HepG2 (cell line): ENCODE results near the gene AGAP1. TPM values are rescaled to one million over a fixed set of nuclear protein-coding genes. Genes with fewer than 3 reads are reported as not detected.

Experiments used
- ATAC-seq: fragments of 200-7000 bp; cut with Tn5 transposase; 3 replicates; pipeline ENCODE4 v1.9.1; 2020; ENCODE audit warnings: mild to moderate bottlenecking, moderate library complexity
- BruUV-seq: library from RNA; stranded (reverse); fragments of 400-500 nt; replicated peaks from 2 replicates; lab custom pipeline; 2021; lab: Mats Ljungman, UMichigan
- CTCF ChIA-PET: fragments of 300-600 bp; formaldehyde crosslinking; extraction: SDS; loops from one replicate; lab custom pipeline; 2021; ENCODE audit warnings: low total read pairs, inconsistent platforms, low intra/inter-chr PET ratio; lab: Yijun Ruan, JAX
- POLR2A ChIA-PET: fragments of 350-600 bp; sonication (Branson Sonifier 250); formaldehyde crosslinking; loops from one replicate; lab custom pipeline; 2020; ENCODE audit warnings: antibody characterized with exemption, inconsistent platforms; lab: Yijun Ruan, JAX
- DNase-seq: peaks from one replicate; pipeline ENCODE4 v3.0.0-alpha.2; 2015; ENCODE audit warnings: low spot score
- FAIRE-seq: peaks from 3 replicates; lab custom pipeline; 2011; peaks lifted over from hg19 to GRCh38; lab: Jason Lieb, UNC
- H2AFZ ChIP-seq: one replicate; pipeline ENCODE4 v1.6.1; 2011; ENCODE audit warnings: low read length, inconsistent platforms
- H3K27ac ChIP-seq: fragments of 300-600 bp; 3 replicates; pipeline ENCODE4 v1.8.0; 2011; ENCODE audit warnings: mixed run types, mild to moderate bottlenecking, mixed read lengths, low read length, inconsistent platforms; ENCODE audit not compliant: insufficient read depth; ENCODE audit errors: extremely low read length
- H3K27me3 ChIP-seq, 2 experiments: fragments of 200-600 bp in 1 of 2; 2 replicates in 1 of 2; 3 replicates in 1 of 2; pipeline versions ENCODE4 v1.6.0 to v1.8.0; 2011; ENCODE audit warnings: low read length in 2 of 2, mild to moderate bottlenecking in 2 of 2, moderate library complexity in 2 of 2, inconsistent platforms in 1 of 2; ENCODE audit not compliant: insufficient read depth in 2 of 2, control insufficient read depth in 1 of 2
- H3K36me3 ChIP-seq, 2 experiments: fragments of 200-600 bp in 1 of 2; replicated peaks in 1 of 2; 2 replicates in 1 of 2; 3 replicates in 1 of 2; pipeline versions ENCODE4 v1.5.1 to v1.8.0; 2011; ENCODE audit warnings: low read length in 2 of 2, inconsistent platforms in 1 of 2; ENCODE audit not compliant: insufficient read depth in 2 of 2, control insufficient read depth in 1 of 2
- H3K4me1 ChIP-seq: 2 replicates; pipeline ENCODE4 v1.5.1; 2012; ENCODE audit warnings: low read length, inconsistent platforms; ENCODE audit not compliant: insufficient read depth
- H3K4me2 ChIP-seq: 2 replicates; pipeline ENCODE4 v1.6.0; 2011; ENCODE audit warnings: low read depth, low read length, inconsistent platforms
- H3K4me3 ChIP-seq, 3 experiments: fragments of 200-600 bp in 1 of 3; sonication (generic), shearing (Covaris generic) in 1 of 3; replicated peaks in 1 of 3; 2 replicates each; pipeline ENCODE4 v1.5.1; 2011 to 2016; ENCODE audit warnings: low read length in 3 of 3, inconsistent platforms in 2 of 3, low read depth in 2 of 3, mild to moderate bottlenecking in 2 of 3, control low read depth in 1 of 3, mixed read lengths in 1 of 3; ENCODE audit not compliant: insufficient read depth in 1 of 3
- H3K79me2 ChIP-seq: one replicate; pipeline ENCODE4 v1.6.1; 2011; ENCODE audit warnings: low read length, inconsistent platforms; ENCODE audit not compliant: insufficient read depth
- H3K9ac ChIP-seq: 2 replicates; pipeline ENCODE4 v1.6.0; 2011; ENCODE audit warnings: mild to moderate bottlenecking, low read depth, low read length, inconsistent platforms; ENCODE audit not compliant: insufficient read depth
- H3K9me3 ChIP-seq: 2 replicates; pipeline ENCODE4 v1.5.1; 2012; ENCODE audit warnings: mild to moderate bottlenecking, low read length
- H4K20me1 ChIP-seq: 2 replicates; pipeline ENCODE4 v1.6.0; 2011; ENCODE audit warnings: inconsistent platforms, mild to moderate bottlenecking, low read length, moderate library complexity; ENCODE audit not compliant: insufficient read depth
- ARHGAP35 ChIP-seq: sonication (generic); formaldehyde crosslinking; IDR thresholded peaks from 2 replicates; pipeline ENCODE4 v1.9.0; 2022; ENCODE audit warnings: mild to moderate bottlenecking, inconsistent platforms, moderate library complexity, missing genetic modification reagents, borderline replicate concordance
- ATF1 ChIP-seq: IDR thresholded peaks from 2 replicates; pipeline ENCODE4 v1.6.1; 2016; ENCODE audit warnings: mild to moderate bottlenecking, control low read depth
- ELF4 ChIP-seq: sonication (generic); formaldehyde crosslinking; IDR thresholded peaks from 2 replicates; pipeline ENCODE4 v1.5.0; 2020; ENCODE audit warnings: missing genetic modification reagents, mild to moderate bottlenecking, moderate library complexity, borderline replicate concordance
- EZH2 ChIP-seq: conservative IDR thresholded peaks from 2 replicates; pipeline ENCODE4 v1.6.1; 2012; ENCODE audit warnings: mild to moderate bottlenecking, low read depth, low read length, moderate library complexity
- FIP1L1 ChIP-seq: fragments of 200-400 bp; formaldehyde crosslinking; IDR thresholded peaks from 2 replicates; pipeline ENCODE4 v1.6.1; 2018; ENCODE audit warnings: low read depth, mild to moderate bottlenecking, low read length, moderate library complexity, borderline replicate concordance; ENCODE audit not compliant: insufficient read depth
- HDAC6 ChIP-seq: fragments of 200-600 bp; sonication (generic); IDR thresholded peaks from 2 replicates; pipeline ENCODE4 v1.7.0; 2017; ENCODE audit warnings: mild to moderate bottlenecking, antibody characterized with exemption, low read length, low read depth
- MBD4 ChIP-seq: IDR thresholded peaks from 2 replicates; pipeline ENCODE4 v1.6.1; 2012; ENCODE audit warnings: low read length, inconsistent platforms, borderline replicate concordance
- PITX1 ChIP-seq: sonication (generic); formaldehyde crosslinking; IDR thresholded peaks from 2 replicates; pipeline ENCODE4 v1.5.1; 2020; ENCODE audit warnings: mild to moderate bottlenecking, missing genetic modification reagents
- PRMT3 ChIP-seq: sonication (generic); formaldehyde crosslinking; IDR thresholded peaks from 2 replicates; pipeline ENCODE4 v1.8.1; 2022; ENCODE audit warnings: low read depth, mild to moderate bottlenecking, moderate library complexity, missing genetic modification reagents, borderline replicate concordance
- RELA ChIP-seq: sonication (generic); formaldehyde crosslinking; IDR thresholded peaks from 2 replicates; pipeline ENCODE4 v1.4.0; 2020; ENCODE audit warnings: missing genetic modification reagents
- TSC22D2 ChIP-seq: sonication (generic); formaldehyde crosslinking; IDR thresholded peaks from 2 replicates; pipeline ENCODE4 v1.5.1; 2020; ENCODE audit warnings: missing genetic modification reagents, mild to moderate bottlenecking, borderline replicate concordance
- ZNF230 ChIP-seq: sonication (generic); formaldehyde crosslinking; IDR thresholded peaks from 2 replicates; pipeline ENCODE4 v1.4.0; 2020; ENCODE audit warnings: mild to moderate bottlenecking, missing genetic modification reagents
- ZNF260 ChIP-seq: sonication (generic); formaldehyde crosslinking; IDR thresholded peaks from 2 replicates; pipeline ENCODE4 v1.4.0; 2020; ENCODE audit warnings: missing genetic modification reagents, low read depth, mild to moderate bottlenecking, borderline replicate concordance
- ZNF30 ChIP-seq: sonication (generic); formaldehyde crosslinking; IDR thresholded peaks from 2 replicates; pipeline ENCODE4 v1.5.0; 2020; ENCODE audit warnings: mild to moderate bottlenecking, missing genetic modification reagents
- ZNF782 ChIP-seq: sonication (generic); formaldehyde crosslinking; IDR thresholded peaks from 2 replicates; pipeline ENCODE4 v1.4.0; 2020; ENCODE audit warnings: missing genetic modification reagents, mild to moderate bottlenecking, borderline replicate concordance
- whole genome bisulfite sequencing: methylation state at CpG from one replicate; pipeline ENCODE4 v1.1.6; 2017; ENCODE audit warnings: low lambda C conversion rate; 5-methylcytosine and 5-hydroxymethylcytosine counted together
- in situ Hi-C: cut with HindIII; loops from 2 replicates; pipeline ENCODE4 v1.10.0; 2017; ENCODE audit warnings: low pct_unique_long_range_greater_than_20kb; ENCODE audit not compliant: extremely low pct_ligation_motif_present
- intact Hi-C: fragments of 100-400 bp; cut with micrococcal nuclease; formaldehyde crosslinking; loops from one replicate; pipeline ENCODE4 v1.10.0; 2022; ENCODE audit not compliant: unreplicated experiment
- polyA plus RNA-seq, 8 experiments: library from polyadenylated mRNA; depleted of rRNA in 3 of 8; stranded (reverse) in 7 of 8; unstranded in 1 of 8; fragments of >200 nt; fragmentation: Illumina TruSeq in 4 of 8; extraction: Trizol in 4 of 8; gene quantifications; 2 replicates each; pipeline versions ENCODE4 v1.2.1 to v1.2.3, GENCODE V29; 2011 to 2016; ENCODE audit warnings: low read depth in 4 of 8, missing spikeins in 1 of 8, mixed read lengths in 1 of 8; ENCODE audit not compliant: insufficient read depth in 1 of 8
- total RNA-seq, 5 experiments: library from RNA; depleted of rRNA; stranded (reverse); fragments of >200 nt; fragmentation: Illumina TruSeq; extraction: Trizol; gene quantifications; 2 replicates each; pipeline ENCODE4 v1.2.3, GENCODE V29; 2016; ENCODE audit warnings: low read depth in 1 of 5
- TF ChIP-seq, protein P1 (sequence below): IDR thresholded peaks from 2 replicates; pipeline ENCODE4 v1.6.1; 2016; ENCODE audit warnings: mild to moderate bottlenecking
- TF ChIP-seq, protein P2 (sequence below): sonication (generic); formaldehyde crosslinking; IDR thresholded peaks from 2 replicates; pipeline ENCODE4 v1.4.0; 2020; ENCODE audit warnings: low read depth, mild to moderate bottlenecking, missing genetic modification reagents

Gene AGAP1
- total and polyA plus RNA-seq, 2 of the 13 experiments (the other 11 are each of a cell fraction or from before 2014, with no cell fraction given) = 21.2 to 32.7 TPM

DNA sequence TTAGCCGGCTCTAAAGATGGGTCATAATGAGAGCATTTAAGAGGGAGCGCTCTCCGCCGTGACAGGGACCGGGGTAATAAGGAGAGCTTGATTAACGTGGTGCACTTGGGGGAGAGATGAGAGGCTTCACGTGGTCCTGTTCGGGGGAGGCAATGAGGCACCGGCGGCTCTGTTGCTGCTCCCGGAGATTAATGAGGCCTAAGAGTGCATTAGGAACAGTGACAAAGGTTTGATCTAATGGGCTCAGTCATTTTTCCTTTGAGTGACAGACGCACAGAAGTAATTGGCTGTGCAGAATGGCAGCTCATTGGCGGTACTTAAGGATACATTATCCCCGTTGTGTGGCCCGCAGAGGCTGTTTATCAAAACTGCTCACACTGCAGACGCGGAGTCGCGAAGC is 423.7 kb downstream of the AGAP1 start (continued):
- TF ChIP-seq PITX1 (no peak), ZNF30 (CRISPR knock-in tag) (no peak)

DNA sequence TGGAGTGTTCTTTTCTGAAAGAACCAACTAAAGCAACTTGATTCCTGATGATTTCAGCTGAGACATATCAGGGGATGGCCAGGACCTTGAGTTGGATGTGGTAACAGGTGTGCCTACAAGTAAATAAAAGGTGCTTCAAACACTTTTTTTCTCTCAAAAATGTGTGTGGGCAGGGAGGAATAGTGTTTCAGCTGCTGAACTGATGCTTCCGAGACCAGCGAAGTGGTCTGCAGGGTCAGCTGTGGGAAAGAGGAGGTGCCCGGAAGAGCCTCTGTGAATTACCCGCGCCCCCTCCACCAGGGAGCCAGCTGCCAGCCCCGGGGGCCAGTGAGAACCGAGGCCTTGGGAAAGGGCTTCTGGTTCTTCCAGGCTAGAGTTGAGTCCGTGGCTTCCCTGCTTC is 425.0 kb downstream of the AGAP1 start:
- Histone ChIP-seq H3K4me1 (peaks cover 36% of the 10 kb centered on the region), H3K27ac (no peak overlapping the region), H3K27me3 (no peaks in the 10 kb centered on the region), H4K20me1 (no peaks in the 10 kb centered on the region), H3K79me2 (no peaks in the 10 kb centered on the region), H3K9ac (no peak overlapping the region), H3K4me2 (no peak overlapping the region), H2AFZ (no peak overlapping the region), H3K9me3 (no peaks in the 10 kb centered on the region), H3K4me3 (no peak overlapping the region), H3K36me3 (peaks cover 0 to 15% of the 10 kb centered on the region in 2 experiments; a peak in 3 of 5 replicates)
- intact Hi-C loops (no loop called here), in situ Hi-C loops (no loop called here)
- ATAC-seq (no peak), FAIRE-seq (no peak), DNase-seq (no peak)
- WGBS = 93% methylated on average over 5 of the region's 8 CpGs
- POLR2A ChIA-PET = no interaction called here
- CTCF ChIA-PET = no interaction called here
- TF ChIP-seq, protein P1, sequence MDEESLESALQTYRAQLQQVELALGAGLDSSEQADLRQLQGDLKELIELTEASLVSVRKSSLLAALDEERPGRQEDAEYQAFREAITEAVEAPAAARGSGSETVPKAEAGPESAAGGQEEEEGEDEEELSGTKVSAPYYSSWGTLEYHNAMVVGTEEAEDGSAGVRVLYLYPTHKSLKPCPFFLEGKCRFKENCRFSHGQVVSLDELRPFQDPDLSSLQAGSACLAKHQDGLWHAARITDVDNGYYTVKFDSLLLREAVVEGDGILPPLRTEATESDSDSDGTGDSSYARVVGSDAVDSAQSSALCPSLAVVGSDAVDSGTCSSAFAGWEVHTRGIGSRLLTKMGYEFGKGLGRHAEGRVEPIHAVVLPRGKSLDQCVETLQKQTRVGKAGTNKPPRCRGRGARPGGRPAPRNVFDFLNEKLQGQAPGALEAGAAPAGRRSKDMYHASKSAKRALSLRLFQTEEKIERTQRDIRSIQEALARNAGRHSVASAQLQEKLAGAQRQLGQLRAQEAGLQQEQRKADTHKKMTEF (CRISPR knock-in tag) = no peak
- TF ChIP-seq MBD4 (no peak), ZNF260 (CRISPR knock-in tag) (no peak), ATF1 (CRISPR knock-in tag) (no peak), ELF4 (no peak), EZH2 (no peak), PRMT3 (CRISPR knock-in tag) (no peak), ZNF230 (CRISPR knock-in tag) (no peak), HDAC6 (no peak), RELA (CRISPR knock-in tag) (no peak), TSC22D2 (no peak), FIP1L1 (no peak), ARHGAP35 (CRISPR knock-in tag) (no peak), ZNF782 (CRISPR knock-in tag) (no peak)
- TF ChIP-seq, protein P2, sequence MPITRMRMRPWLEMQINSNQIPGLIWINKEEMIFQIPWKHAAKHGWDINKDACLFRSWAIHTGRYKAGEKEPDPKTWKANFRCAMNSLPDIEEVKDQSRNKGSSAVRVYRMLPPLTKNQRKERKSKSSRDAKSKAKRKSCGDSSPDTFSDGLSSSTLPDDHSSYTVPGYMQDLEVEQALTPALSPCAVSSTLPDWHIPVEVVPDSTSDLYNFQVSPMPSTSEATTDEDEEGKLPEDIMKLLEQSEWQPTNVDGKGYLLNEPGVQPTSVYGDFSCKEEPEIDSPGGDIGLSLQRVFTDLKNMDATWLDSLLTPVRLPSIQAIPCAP (CRISPR knock-in tag) = no peak
- BruUV-seq = no TSS peak
